ENCODE measurements around the gene AKAP12. TPM values are rescaled to one million over a fixed set of nuclear protein-coding genes. Genes with fewer than 3 reads are reported as not detected.
"Not testable (repeated sequence)": the region's sequence is repeated elsewhere in the genome, so short reads cannot be mapped to it uniquely, and the experiment has no call there.

Gene AKAP12
- total and polyA plus RNA-seq, 5 donors from 2014 or later: 0.30 TPM; not detected in 4

DNA sequence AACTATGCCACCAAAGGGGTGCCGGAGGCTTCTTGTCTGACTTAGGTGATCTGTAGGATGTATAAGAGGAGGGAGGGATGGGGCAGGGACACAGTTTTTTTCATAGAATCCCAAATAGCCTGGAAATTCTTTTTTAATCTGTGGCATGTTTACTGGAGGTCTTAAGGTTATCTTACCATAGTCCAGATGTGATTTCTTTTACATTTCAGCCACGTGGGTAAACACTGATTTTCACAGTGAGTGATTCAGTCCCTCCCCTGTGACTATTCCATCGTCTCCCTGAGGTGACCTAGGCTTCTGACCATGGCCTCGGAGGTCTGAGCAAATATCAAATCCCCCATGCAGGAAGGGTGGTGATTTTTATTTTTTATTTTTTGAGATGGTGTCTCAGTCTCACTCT, 67.7 kb downstream of the AKAP12 start:
- Mint-ChIP-seq H3K4me1 (no peaks in the 10 kb centered on the region), H3K4me3 (no peak overlapping the region), H3K36me3 (no peaks in the 10 kb centered on the region), H3K27me3 (peaks cover 50% of the 10 kb centered on the region), H3K9me3 (peaks cover 0 to 2% (median 0%) of the 10 kb centered on the region in 7 donors), H3K27ac (no peak overlapping the region)
- H3K27ac ChIP-seq (ENCODE audit: insufficient read depth, low read length, poor library complexity, severe bottlenecking): no peak overlapping the region
- H3K4me1 ChIP-seq (ENCODE audit: control insufficient read depth, insufficient read depth, low read length, poor library complexity, severe bottlenecking): no peaks in the 10 kb centered on the region
- peaks cover 1% of the 10 kb centered on the region for H3K27me3 ChIP-seq (ENCODE audit: control insufficient read depth, insufficient read depth, low read length)
- H3K9me3 ChIP-seq (ENCODE audit: control insufficient read depth in 2 of 2, low read length in 2 of 2): no peaks in the 10 kb centered on the region
- DNase-seq (no peak), ATAC-seq (ENCODE audit: low read depth in 2 of 2) (no peak)
- H3K36me3 ChIP-seq (ENCODE audit: control insufficient read depth, insufficient read depth, low read length): no peaks in the 10 kb centered on the region
- no peak overlapping the region for H3K4me3 ChIP-seq (ENCODE audit: low read depth, low read length)

DNA sequence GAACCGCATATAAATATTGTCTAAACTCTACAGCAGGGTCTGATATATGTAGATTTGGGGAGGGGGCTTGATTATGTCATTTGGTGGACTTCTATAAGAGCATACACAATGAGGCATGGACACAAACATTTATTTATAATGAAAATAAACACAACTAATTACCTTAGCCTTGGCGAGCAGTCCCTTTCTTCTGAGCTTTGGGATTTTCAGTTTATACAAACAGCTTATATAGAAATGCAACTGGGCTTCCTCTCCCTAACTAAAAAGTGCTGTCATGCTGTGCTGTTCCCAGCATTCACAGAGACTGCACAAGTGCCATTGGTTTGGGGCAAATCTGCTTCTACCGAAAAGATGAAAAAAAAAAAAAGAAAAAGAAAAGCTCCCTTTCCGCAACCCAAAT, 69.9 kb downstream of the AKAP12 start:
- H3K27ac Mint-ChIP-seq: no peak overlapping the region
- ATAC-seq (ENCODE audit: low read depth in 2 of 2) (no peak), DNase-seq (no peak)
- no peaks in the 10 kb centered on the region for H3K36me3 Mint-ChIP-seq
- Histone ChIP-seq H3K9me3 (ENCODE audit: control insufficient read depth in 2 of 2, low read length in 2 of 2) (no peaks in the 10 kb centered on the region), H3K36me3 (ENCODE audit: control insufficient read depth, insufficient read depth, low read length) (no peaks in the 10 kb centered on the region), H3K27ac (ENCODE audit: insufficient read depth, low read length, poor library complexity, severe bottlenecking) (no peak overlapping the region), H3K4me1 (ENCODE audit: control insufficient read depth, insufficient read depth, low read length, poor library complexity, severe bottlenecking) (no peaks in the 10 kb centered on the region), H3K4me3 (ENCODE audit: low read depth, low read length) (no peak overlapping the region), H3K27me3 (ENCODE audit: control insufficient read depth, insufficient read depth, low read length) (no peaks in the 10 kb centered on the region)
- H3K9me3 Mint-ChIP-seq: peaks cover 0 to 2% (median 0%) of the 10 kb centered on the region in 7 donors
- no peaks in the 10 kb centered on the region for H3K4me1 Mint-ChIP-seq
- H3K27me3 Mint-ChIP-seq: peaks cover 36% of the 10 kb centered on the region
- no peak overlapping the region for H3K4me3 Mint-ChIP-seq

DNA sequence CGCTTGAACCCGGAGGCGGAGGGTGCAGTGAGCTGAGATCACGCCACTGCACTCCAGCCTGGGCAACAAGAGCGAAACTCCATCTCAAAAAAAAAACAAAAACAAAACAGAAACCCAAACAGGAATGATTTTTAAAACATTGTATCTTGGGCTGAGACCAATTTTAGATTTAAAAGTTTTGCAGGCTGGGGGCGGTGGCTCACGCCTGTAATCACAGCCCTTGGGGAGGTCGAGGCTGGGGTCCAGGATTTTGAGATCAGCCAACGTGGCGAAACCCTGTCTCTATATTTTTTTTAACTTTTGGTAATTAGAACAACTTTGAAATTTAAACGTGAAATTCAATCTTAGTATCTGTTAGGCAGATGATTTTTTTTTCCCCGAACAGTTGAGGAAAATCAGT, 70.5 kb downstream of the AKAP12 start:
- ATAC-seq (ENCODE audit: low read depth in 2 of 2) (no peak), DNase-seq (no peak)
- Histone ChIP-seq H3K27me3 (ENCODE audit: control insufficient read depth, insufficient read depth, low read length) (no peaks in the 10 kb centered on the region), H3K27ac (ENCODE audit: insufficient read depth, low read length, poor library complexity, severe bottlenecking) (no peak overlapping the region), H3K4me1 (ENCODE audit: control insufficient read depth, insufficient read depth, low read length, poor library complexity, severe bottlenecking) (no peaks in the 10 kb centered on the region), H3K36me3 (ENCODE audit: control insufficient read depth, insufficient read depth, low read length) (no peaks in the 10 kb centered on the region), H3K4me3 (ENCODE audit: low read depth, low read length) (no peak overlapping the region), H3K9me3 (ENCODE audit: control insufficient read depth in 2 of 2, low read length in 2 of 2) (no peaks in the 10 kb centered on the region)
- peaks cover 0 to 2% (median 0%) of the 10 kb centered on the region in 7 donors for H3K9me3 Mint-ChIP-seq
- H3K27ac Mint-ChIP-seq: no peak overlapping the region
- H3K27me3 Mint-ChIP-seq: peaks cover 30% of the 10 kb centered on the region
- H3K36me3 Mint-ChIP-seq: no peaks in the 10 kb centered on the region
- no peaks in the 10 kb centered on the region for H3K4me1 Mint-ChIP-seq
- no peak overlapping the region for H3K4me3 Mint-ChIP-seq

DNA sequence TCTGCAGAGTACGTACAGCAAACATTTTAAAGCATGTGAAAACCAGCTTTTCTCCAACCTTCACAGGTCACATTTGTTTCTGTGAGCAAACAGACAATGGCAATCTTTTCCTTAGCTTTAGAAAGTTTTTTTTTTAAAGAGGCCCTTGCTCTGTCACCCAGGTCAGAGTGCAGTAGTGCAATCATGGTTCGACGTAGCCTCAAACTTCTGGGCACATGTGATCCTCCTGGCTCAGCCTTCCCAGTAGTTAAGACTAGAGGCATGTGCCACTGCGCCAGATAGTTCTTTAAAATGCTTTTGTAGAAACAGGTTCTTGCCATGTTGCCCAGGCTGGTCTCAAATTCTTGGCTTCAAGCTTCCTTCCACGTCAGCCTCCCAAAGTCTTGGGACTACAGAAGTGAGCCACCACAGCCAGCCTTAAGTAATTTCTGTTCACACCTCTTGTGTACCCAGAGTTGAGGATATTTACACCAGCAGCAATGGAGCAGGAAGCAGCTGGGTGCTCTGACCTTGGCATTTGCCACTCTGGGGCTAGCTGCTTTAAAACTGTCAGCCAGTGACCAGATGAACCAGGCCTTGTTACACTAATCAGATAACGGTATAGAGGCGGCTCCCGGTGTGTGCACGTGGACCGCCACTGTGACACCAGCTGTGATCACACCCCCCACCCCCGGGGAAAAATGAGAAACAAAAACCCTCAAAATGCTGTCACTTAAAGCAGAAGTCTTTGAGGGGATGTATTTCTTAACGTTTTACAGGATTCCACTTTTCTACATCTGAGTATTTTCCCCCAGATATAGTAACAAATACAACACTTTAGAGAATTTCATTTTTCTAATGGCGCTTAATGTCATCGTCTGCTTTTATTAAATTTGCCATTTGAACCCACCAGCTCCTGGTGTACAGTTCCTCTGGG, 71.3 kb downstream of the AKAP12 start:
- H3K27me3 Mint-ChIP-seq: peaks cover 23% of the 10 kb centered on the region
- Histone ChIP-seq H3K9me3 (ENCODE audit: control insufficient read depth in 2 of 2, low read length in 2 of 2) (peaks cover 0 to 4% of the 10 kb centered on the region in 2 experiments), H3K27ac (ENCODE audit: insufficient read depth, low read length, poor library complexity, severe bottlenecking) (no peak overlapping the region), H3K4me1 (ENCODE audit: control insufficient read depth, insufficient read depth, low read length, poor library complexity, severe bottlenecking) (no peaks in the 10 kb centered on the region), H3K36me3 (ENCODE audit: control insufficient read depth, insufficient read depth, low read length) (no peaks in the 10 kb centered on the region), H3K4me3 (ENCODE audit: low read depth, low read length) (no peak overlapping the region), H3K27me3 (ENCODE audit: control insufficient read depth, insufficient read depth, low read length) (no peaks in the 10 kb centered on the region)
- H3K36me3 Mint-ChIP-seq: no peaks in the 10 kb centered on the region
- no peaks in the 10 kb centered on the region for H3K4me1 Mint-ChIP-seq
- no peak overlapping the region for H3K27ac Mint-ChIP-seq
- H3K9me3 Mint-ChIP-seq: peaks cover 0 to 3% (median 2%) of the 10 kb centered on the region in 7 donors
- DNase-seq (no peak), ATAC-seq (ENCODE audit: low read depth in 2 of 2) (no peak)
- no peak overlapping the region for H3K4me3 Mint-ChIP-seq

DNA sequence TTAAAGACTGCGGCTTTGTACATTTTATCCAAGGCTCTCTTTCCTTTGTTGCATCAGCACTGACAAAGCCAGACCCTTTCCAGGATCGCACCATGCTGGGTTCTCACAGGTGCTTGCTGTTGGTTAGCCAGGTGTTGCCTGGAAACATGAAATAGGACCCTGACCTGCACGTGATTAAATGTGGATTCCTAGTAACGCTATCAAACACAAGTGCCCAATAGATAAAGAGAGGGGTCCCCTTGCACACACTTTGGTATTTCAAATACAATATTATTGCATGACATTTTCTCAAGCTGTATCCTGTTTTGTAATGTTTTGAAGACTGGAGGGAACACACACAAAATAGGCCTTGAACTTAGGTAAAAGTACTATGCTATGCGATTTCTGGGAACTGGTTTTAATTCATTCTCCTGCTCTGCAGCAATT, 73.3 kb downstream of the AKAP12 start:
- no peak for ATAC-seq (ENCODE audit: low read depth in 2 of 2)
- H3K4me1 Mint-ChIP-seq: no peaks in the 10 kb centered on the region
- H3K27me3 ChIP-seq (ENCODE audit: control insufficient read depth, insufficient read depth, low read length): no peaks in the 10 kb centered on the region
- H3K4me3 ChIP-seq (ENCODE audit: low read depth, low read length): no peak overlapping the region
- H3K9me3 ChIP-seq (ENCODE audit: control insufficient read depth in 2 of 2, low read length in 2 of 2): peaks cover 0 to 4% of the 10 kb centered on the region in 2 experiments
- no peaks in the 10 kb centered on the region for H3K36me3 Mint-ChIP-seq
- no peak overlapping the region for H3K27ac ChIP-seq (ENCODE audit: insufficient read depth, low read length, poor library complexity, severe bottlenecking)
- no peak for DNase-seq
- H3K9me3 Mint-ChIP-seq: peaks cover 0 to 5% (median 3%) of the 10 kb centered on the region in 7 donors
- no peak overlapping the region for H3K27ac Mint-ChIP-seq
- H3K27me3 Mint-ChIP-seq: peaks cover 16% of the 10 kb centered on the region
- H3K4me3 Mint-ChIP-seq: no peak overlapping the region
- H3K4me1 ChIP-seq (ENCODE audit: control insufficient read depth, insufficient read depth, low read length, poor library complexity, severe bottlenecking): no peaks in the 10 kb centered on the region
- H3K36me3 ChIP-seq (ENCODE audit: control insufficient read depth, insufficient read depth, low read length): no peaks in the 10 kb centered on the region

DNA sequence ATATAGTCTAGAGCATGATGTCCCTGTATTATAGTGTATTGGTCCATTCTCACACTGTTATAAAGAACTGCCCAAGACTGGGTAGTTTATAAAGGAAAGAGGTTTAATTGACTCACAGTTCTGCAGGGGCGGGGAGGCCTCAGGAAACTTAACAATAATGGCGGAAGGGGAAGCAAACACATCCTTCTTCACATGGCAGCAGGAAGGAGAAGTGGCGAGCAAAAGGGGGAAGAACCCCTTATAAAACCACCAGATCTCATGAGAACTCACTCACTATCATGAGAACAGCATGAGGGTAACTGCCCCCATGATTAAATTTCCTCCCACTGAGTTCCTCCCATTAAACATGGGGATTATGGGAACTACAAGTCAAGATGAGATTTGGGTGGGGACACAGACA, 75.9 kb downstream of the AKAP12 start:
- not testable (repeated sequence) for H3K4me1 ChIP-seq (ENCODE audit: control insufficient read depth, insufficient read depth, low read length, poor library complexity, severe bottlenecking); H3K4me3 ChIP-seq (ENCODE audit: low read depth, low read length); H3K27ac Mint-ChIP-seq; DNase-seq; ATAC-seq (ENCODE audit: low read depth in 2 of 2); H3K27ac ChIP-seq (ENCODE audit: insufficient read depth, low read length, poor library complexity, severe bottlenecking); H3K36me3 Mint-ChIP-seq; H3K4me3 Mint-ChIP-seq; H3K4me1 Mint-ChIP-seq; H3K9me3 Mint-ChIP-seq; H3K27me3 ChIP-seq (ENCODE audit: control insufficient read depth, insufficient read depth, low read length); H3K36me3 ChIP-seq (ENCODE audit: control insufficient read depth, insufficient read depth, low read length); H3K9me3 ChIP-seq (ENCODE audit: control insufficient read depth in 2 of 2, low read length in 2 of 2)
- peaks cover 19% of the 10 kb centered on the region for H3K27me3 Mint-ChIP-seq

DNA sequence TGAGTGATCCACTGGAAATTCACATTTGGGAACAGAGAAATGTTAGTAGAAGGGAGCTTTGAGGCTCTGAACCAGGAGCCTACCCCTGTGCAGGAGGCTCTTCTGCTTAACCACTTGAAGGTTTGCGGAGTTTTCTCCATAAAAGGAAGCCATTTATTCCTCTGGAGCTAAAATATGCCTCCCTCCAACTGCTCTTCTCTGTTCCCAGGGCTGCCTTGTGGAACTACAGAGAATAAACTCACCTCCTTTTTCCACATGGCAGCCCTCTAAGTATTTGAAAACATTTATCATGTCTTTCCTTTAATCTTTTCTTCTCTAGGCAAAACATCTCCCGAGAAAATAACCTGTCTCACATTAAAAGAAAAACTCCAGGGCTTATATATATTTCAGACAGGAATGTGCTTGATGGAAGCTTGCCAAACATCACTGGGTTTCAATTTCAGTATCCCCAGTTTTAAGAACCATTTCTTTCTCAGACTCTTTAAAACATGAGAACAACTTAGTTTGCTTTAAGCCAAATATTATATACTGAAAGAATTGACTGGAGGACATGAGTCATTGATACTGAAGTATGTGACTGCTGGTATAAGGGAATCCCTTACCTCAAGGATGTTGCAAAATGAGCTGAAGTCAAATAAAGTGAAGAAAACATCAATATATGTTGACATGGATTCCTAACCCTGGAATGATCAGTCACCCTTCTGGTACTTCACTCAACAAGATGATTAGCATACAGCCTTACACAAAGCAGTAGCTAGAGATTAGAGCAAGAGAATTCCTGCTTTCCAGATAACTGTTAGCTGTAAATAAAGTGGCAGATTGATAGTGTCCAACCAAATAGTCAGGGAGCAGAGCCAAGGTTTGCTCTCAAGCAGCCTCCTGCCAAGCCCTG, 77.6 kb downstream of the AKAP12 start:
- no peak overlapping the region for H3K27ac Mint-ChIP-seq
- no peak overlapping the region for H3K4me3 Mint-ChIP-seq
- Histone ChIP-seq H3K4me1 (ENCODE audit: control insufficient read depth, insufficient read depth, low read length, poor library complexity, severe bottlenecking) (no peaks in the 10 kb centered on the region), H3K27me3 (ENCODE audit: control insufficient read depth, insufficient read depth, low read length) (no peaks in the 10 kb centered on the region), H3K27ac (ENCODE audit: insufficient read depth, low read length, poor library complexity, severe bottlenecking) (no peak overlapping the region), H3K4me3 (ENCODE audit: low read depth, low read length) (no peak overlapping the region), H3K9me3 (ENCODE audit: control insufficient read depth in 2 of 2, low read length in 2 of 2) (peaks cover 0 to 4% of the 10 kb centered on the region in 2 experiments), H3K36me3 (ENCODE audit: control insufficient read depth, insufficient read depth, low read length) (no peaks in the 10 kb centered on the region)
- ATAC-seq (ENCODE audit: low read depth in 2 of 2) (no peak), DNase-seq (no peak)
- H3K27me3 Mint-ChIP-seq: peaks cover 16% of the 10 kb centered on the region
- no peaks in the 10 kb centered on the region for H3K36me3 Mint-ChIP-seq
- no peaks in the 10 kb centered on the region for H3K4me1 Mint-ChIP-seq
- H3K9me3 Mint-ChIP-seq: peaks cover 0 to 5% (median 1%) of the 10 kb centered on the region in 7 donors

Data from CD4-positive, CD25-positive, alpha-beta regulatory T cell (primary cell).